ENCODE results near the gene GMDS.

The GMDS gene

GRCh38 chr6:1971612-1972011 lies 273.8 kb downstream of the GMDS start:
- no peak for DNase-seq

- DNase-seq: peak; percentile 40
These were observed 275.2 kb downstream of the GMDS start for GRCh38 chr6:1970151-1970561.

- DNase-seq: no peak
These were observed 278.7 kb downstream of the GMDS start for GRCh38 chr6:1966713-1967112.

- DNase-seq: no peak
These were observed 279.7 kb downstream of the GMDS start for GRCh38 chr6:1965596-1966224.

- DNase-seq: peak; percentile 38
These were observed 281.8 kb downstream of the GMDS start for GRCh38 chr6:1963596-1963995.

- DNase-seq: no peak
These were observed 283.2 kb downstream of the GMDS start for GRCh38 chr6:1962201-1962600.

GRCh38 chr6:1960486-1961142 lies 284.8 kb downstream of the GMDS start:
- no peak for DNase-seq

- no peak for DNase-seq
These were observed 287.1 kb downstream of the GMDS start for GRCh38 chr6:1958257-1958656.

GRCh38 chr6:1957746-1958145 lies 287.7 kb downstream of the GMDS start:
- no peak for DNase-seq

- no peak for DNase-seq
These were observed 292.6 kb downstream of the GMDS start for GRCh38 chr6:1952740-1953360.

- no peak for DNase-seq
These were observed 294.8 kb downstream of the GMDS start for GRCh38 chr6:1950631-1951030.

GRCh38 chr6:1949538-1949937 lies 295.9 kb downstream of the GMDS start:
- DNase-seq: peak; percentile 55

- no peak for DNase-seq
These were observed 297.5 kb downstream of the GMDS start for GRCh38 chr6:1947922-1948321.

- no peak for DNase-seq
These were observed 298.8 kb downstream of the GMDS start for GRCh38 chr6:1946583-1946982.

GRCh38 chr6:1945235-1945832 lies 300.1 kb downstream of the GMDS start:
- DNase-seq: no peak

GRCh38 chr6:1942834-1943233 lies 302.6 kb downstream of the GMDS start:
- no peak for DNase-seq

GRCh38 chr6:1941534-1941933 lies 303.9 kb downstream of the GMDS start:
- no peak for DNase-seq

GRCh38 chr6:1940381-1940780 lies 305.0 kb downstream of the GMDS start:
- no peak for DNase-seq

- DNase-seq: no peak
These were observed 312.1 kb downstream of the GMDS start for GRCh38 chr6:1933292-1933691.

- DNase-seq: no peak
These were observed 313.6 kb downstream of the GMDS start for GRCh38 chr6:1931817-1932216.

GRCh38 chr6:1930356-1930755 lies 315.0 kb downstream of the GMDS start:
- no peak for DNase-seq

GRCh38 chr6:1929931-1930330 lies 315.5 kb downstream of the GMDS start:
- DNase-seq: no peak

- no peak for DNase-seq
These were observed 319.5 kb downstream of the GMDS start for GRCh38 chr6:1925743-1926430.

Data from hematopoietic multipotent progenitor cell treated with erythropoietin and hydrocortisone succinate and interleukin-3 and kit ligand, for 6 days (in vitro differentiated cells).